H9 (cell line): ENCODE data around the gene PAPOLA. TPM values are rescaled to one million over a fixed set of nuclear protein-coding genes. Genes with fewer than 3 reads are reported as not detected.
A peak's percentile ranks its signal among the peaks of the same experiment; 100 is the strongest.

ENCODE experiments used
- DNase-seq: peaks from one replicate; pipeline ENCODE4 v3.0.0-alpha.2; 2017
- H2AFZ ChIP-seq: one replicate; pipeline ENCODE4 v1.6.1; 2013; ENCODE audit warnings: mild to moderate bottlenecking, low read length, control low read depth, moderate library complexity
- H2AK5ac ChIP-seq: 2 replicates; pipeline ENCODE4 v1.6.1; 2013; ENCODE audit warnings: low read length, control low read depth, mixed read lengths; ENCODE audit not compliant: insufficient read length
- H2BK120ac ChIP-seq: one replicate; pipeline ENCODE4 v1.6.1; 2013; ENCODE audit warnings: low read depth, mild to moderate bottlenecking, low read length, control low read depth, inconsistent platforms; ENCODE audit not compliant: poor library complexity, severe bottlenecking
- H2BK12ac ChIP-seq: 2 replicates; pipeline ENCODE4 v1.6.1; 2013; ENCODE audit warnings: low read length, control low read depth, mixed read lengths, low read depth; ENCODE audit not compliant: insufficient read length
- H2BK15ac ChIP-seq: 2 replicates; pipeline ENCODE4 v1.6.1; 2013; ENCODE audit warnings: low read depth, low read length, control low read depth
- H2BK20ac ChIP-seq: one replicate; pipeline ENCODE4 v1.6.1; 2013; ENCODE audit warnings: low read depth, mild to moderate bottlenecking, low read length, control low read depth, inconsistent platforms; ENCODE audit not compliant: poor library complexity, severe bottlenecking
- H2BK5ac ChIP-seq: 2 replicates; pipeline ENCODE4 v1.6.1; 2013; ENCODE audit warnings: low read length, control low read depth, mixed read lengths; ENCODE audit not compliant: insufficient read length
- H3K14ac ChIP-seq: 2 replicates; pipeline ENCODE4 v1.6.1; 2013; ENCODE audit warnings: low read length, control low read depth; ENCODE audit not compliant: insufficient read depth
- H3K18ac ChIP-seq: 2 replicates; pipeline ENCODE4 v1.6.1; 2013; ENCODE audit warnings: low read depth, mild to moderate bottlenecking, mixed read lengths, low read length, control low read depth; ENCODE audit not compliant: insufficient read length
- H3K23ac ChIP-seq: 2 replicates; pipeline ENCODE4 v1.6.1; 2013; ENCODE audit warnings: low read length, control low read depth, mixed read lengths, low read depth; ENCODE audit not compliant: insufficient read length
- H3K23me2 ChIP-seq: 2 replicates; pipeline ENCODE4 v1.6.1; 2013; ENCODE audit warnings: low read depth, mild to moderate bottlenecking, mixed read lengths, low read length, control low read depth; ENCODE audit not compliant: insufficient read length, poor library complexity, severe bottlenecking
- H3K27ac ChIP-seq: 2 replicates; pipeline ENCODE4 v1.5.1; 2013; ENCODE audit warnings: low read length, control low read depth, mixed read lengths, low read depth; ENCODE audit not compliant: insufficient read length
- H3K27me3 ChIP-seq: 2 replicates; pipeline ENCODE4 v1.6.1; 2013; ENCODE audit warnings: low read length, control low read depth, inconsistent platforms; ENCODE audit not compliant: insufficient read depth
- H3K4ac ChIP-seq: 2 replicates; pipeline ENCODE4 v1.6.1; 2013; ENCODE audit warnings: low read depth, mild to moderate bottlenecking, control low read depth, inconsistent platforms, low read length, moderate library complexity
- H3K4me1 ChIP-seq: 2 replicates; pipeline ENCODE4 v1.6.1; 2013; ENCODE audit warnings: low read length, control low read depth, inconsistent platforms; ENCODE audit not compliant: insufficient read depth
- H3K4me2 ChIP-seq: 2 replicates; pipeline ENCODE4 v1.6.1; 2013; ENCODE audit warnings: low read length, control low read depth, mixed read lengths; ENCODE audit not compliant: insufficient read length, insufficient read depth
- H3K56ac ChIP-seq: 2 replicates; pipeline ENCODE4 v1.6.1; 2013; ENCODE audit warnings: low read depth, mild to moderate bottlenecking, mixed read lengths, low read length, control low read depth; ENCODE audit not compliant: insufficient read length
- H3K79me1 ChIP-seq: 2 replicates; pipeline ENCODE4 v1.6.1; 2013; ENCODE audit warnings: low read depth, mild to moderate bottlenecking, moderate library complexity, low read length, control low read depth, inconsistent platforms; ENCODE audit not compliant: insufficient read depth, poor library complexity, severe bottlenecking
- H3K79me2 ChIP-seq: 2 replicates; pipeline ENCODE4 v1.6.1; 2013; ENCODE audit warnings: low read length, control low read depth, inconsistent platforms; ENCODE audit not compliant: insufficient read depth
- H3K9ac ChIP-seq: 2 replicates; pipeline ENCODE4 v1.6.1; 2013; ENCODE audit warnings: low read length, control low read depth, mixed read lengths; ENCODE audit not compliant: insufficient read length; ENCODE audit errors: extremely low read depth
- H3K9me3 ChIP-seq: one replicate; pipeline ENCODE4 v1.6.1; 2013; ENCODE audit warnings: low read depth, low read length, inconsistent platforms; ENCODE audit not compliant: control insufficient read depth
- H3T11ph ChIP-seq: one replicate; pipeline ENCODE4 v1.6.1; 2013; ENCODE audit warnings: mild to moderate bottlenecking, low read length, control low read depth, inconsistent platforms
- H4K20me1 ChIP-seq: one replicate; pipeline ENCODE4 v1.6.1; 2013; ENCODE audit not compliant: control insufficient read depth, insufficient read length, insufficient read depth
- H4K5ac ChIP-seq: 2 replicates; pipeline ENCODE4 v1.6.1; 2013; ENCODE audit warnings: low read depth, mild to moderate bottlenecking, mixed read lengths, low read length, control low read depth; ENCODE audit not compliant: insufficient read length
- H4K8ac ChIP-seq: replicated peaks from 2 replicates; pipeline ENCODE4 v1.6.1; 2013; ENCODE audit warnings: low read length, control low read depth, mixed read lengths, low read depth; ENCODE audit not compliant: insufficient read length
- H4K91ac ChIP-seq: 2 replicates; pipeline ENCODE4 v1.6.1; 2013; ENCODE audit warnings: low read depth, mild to moderate bottlenecking, moderate library complexity, mixed read lengths, low read length, control low read depth; ENCODE audit not compliant: insufficient read length
- H3K27ac Mint-ChIP-seq, 3 experiments: 2 replicates in 2 of 3; 3 replicates in 1 of 3; pipeline ENCODE4 v1.8.0; 2020 to 2021; ENCODE audit warnings: mixed read lengths in 3 of 3, mild to moderate bottlenecking in 1 of 3, moderate library complexity in 1 of 3
- H3K27me3 Mint-ChIP-seq: 2 replicates; pipeline ENCODE4 v1.8.0; 2021; ENCODE audit warnings: low read depth, mild to moderate bottlenecking, moderate library complexity, mixed read lengths
- H3K36me3 Mint-ChIP-seq, 3 experiments: 2 replicates in 2 of 3; 3 replicates in 1 of 3; pipeline ENCODE4 v1.8.0; 2020 to 2021; ENCODE audit warnings: low read depth in 3 of 3, mixed read lengths in 3 of 3; ENCODE audit not compliant: insufficient read depth in 1 of 3
- H3K4me1 Mint-ChIP-seq, 2 experiments: 2 replicates each; pipeline ENCODE4 v1.8.0; 2020; ENCODE audit warnings: mixed read lengths in 2 of 2
- H3K4me3 Mint-ChIP-seq, 2 experiments: 2 replicates in 1 of 2; 3 replicates in 1 of 2; pipeline ENCODE4 v1.8.0; 2020 to 2021; ENCODE audit warnings: mild to moderate bottlenecking in 2 of 2, mixed read lengths in 2 of 2, moderate library complexity in 1 of 2
- H3K9me3 Mint-ChIP-seq, 2 experiments: 2 replicates in 1 of 2; 3 replicates in 1 of 2; pipeline ENCODE4 v1.8.0; 2020; ENCODE audit warnings: mild to moderate bottlenecking in 2 of 2, mixed read lengths in 2 of 2, moderate library complexity in 1 of 2
- CTCF ChIP-seq: fragments of 200-600 bp; sonication (generic); conservative IDR thresholded peaks from 3 replicates; pipeline ENCODE4 v1.8.0; 2021; ENCODE audit warnings: antibody characterized with exemption, mild to moderate bottlenecking
- WGBS: extraction: QIAGEN DNeasy Blood & Tissue Kit; methylation state at CpG from one replicate; pipeline ENCODE4 v1.1.7; 2013; ENCODE audit warnings: missing lambda C conversion rate, low lambda C conversion rate, mixed read lengths; ENCODE audit not compliant: insufficient read length; ENCODE audit errors: extremely low coverage; 5-methylcytosine and 5-hydroxymethylcytosine counted together
- total RNA-seq: library from RNA; stranded (reverse); gene quantifications from 2 replicates; pipeline ENCODE4 v1.2.1, GENCODE V29; 2021

The PAPOLA gene
- total RNA-seq, 1 experiment from 2014 or later: 188 TPM

GRCh38 chr14:96586921-96587822, 85.0 kb downstream of the PAPOLA start:
- Histone ChIP-seq H2BK15ac (no peak overlapping the region), H3K4me1 (no peaks in the 10 kb centered on the region), H3K4ac (no peak overlapping the region), H2AFZ (no peak overlapping the region), H3T11ph (no peak overlapping the region), H3K9ac (no peak overlapping the region), H3K56ac (no peak overlapping the region), H4K91ac (no peak overlapping the region), H4K5ac (no peak overlapping the region), H3K27me3 (no peaks in the 10 kb centered on the region), H2BK120ac (no peak overlapping the region), H2BK12ac (no peak overlapping the region), H2AK5ac (no peak overlapping the region), H3K14ac (peak overlapping the region; percentile 53), H3K9me3 (no peaks in the 10 kb centered on the region), H4K8ac (no peak overlapping the region), H3K79me1 (no peaks in the 10 kb centered on the region), H3K23ac (no peak overlapping the region), H3K18ac (no peak overlapping the region), H3K79me2 (no peaks in the 10 kb centered on the region), H2BK20ac (no peak overlapping the region), H3K23me2 (no peaks in the 10 kb centered on the region), H4K20me1 (no peaks in the 10 kb centered on the region), H3K27ac (no peak overlapping the region), H2BK5ac (no peak overlapping the region), H3K4me2 (no peak overlapping the region)
- Mint-ChIP-seq H3K4me1 (peaks cover 16 to 23% of the 10 kb centered on the region in 2 experiments), H3K36me3 (no peaks in the 10 kb centered on the region), H3K27me3 (peaks cover 17% of the 10 kb centered on the region), H3K9me3 (no peaks in the 10 kb centered on the region), H3K4me3 (no peak overlapping the region), H3K27ac (no peak overlapping the region; a peak in 1 of 7 replicates)
- TF ChIP-seq CTCF: no peak
- peak; percentile 18 for DNase-seq
- no CpG with 5 or more reads among the region's 21 CpGs for WGBS
